SHP77 treated with DMSO at 0.1 percent for 48 hours (cell line): Measurements from ENCODE around the gene UNC5C.

Experiments
- DNase-seq: peaks from one replicate; lab custom pipeline; 2025; lab: John Stamatoyannopoulos, UW

The UNC5C gene

GRCh38 chr4:95124906-95125504, 423.8 kb downstream of the UNC5C start:
- no peak for DNase-seq

DNA sequence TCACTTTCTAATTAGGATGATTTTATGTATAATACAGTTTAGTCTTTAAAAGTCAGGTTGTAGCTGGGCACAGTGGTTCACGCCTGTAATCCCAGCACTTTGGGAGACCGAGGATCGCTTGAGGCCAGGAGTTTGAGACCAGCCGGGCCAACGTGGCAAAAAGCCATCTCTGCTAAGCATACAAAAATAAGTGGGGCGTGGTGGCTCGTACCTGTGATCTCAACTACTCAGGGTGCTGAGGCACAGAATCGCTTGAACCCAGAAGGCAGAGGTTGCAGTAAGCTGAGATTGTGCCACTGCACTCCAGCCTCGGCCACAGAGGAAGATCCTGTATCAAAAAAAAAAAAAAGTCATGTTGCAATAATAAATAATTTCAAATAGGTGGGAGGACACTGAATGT, 426.8 kb downstream of the UNC5C start:
- no peak for DNase-seq

GRCh38 chr4:95120456-95120855, 428.3 kb downstream of the UNC5C start:
- DNase-seq = no peak

- DNase-seq = no peak
These were observed 430.3 kb downstream of the UNC5C start for GRCh38 chr4:95118497-95118896.

DNA sequence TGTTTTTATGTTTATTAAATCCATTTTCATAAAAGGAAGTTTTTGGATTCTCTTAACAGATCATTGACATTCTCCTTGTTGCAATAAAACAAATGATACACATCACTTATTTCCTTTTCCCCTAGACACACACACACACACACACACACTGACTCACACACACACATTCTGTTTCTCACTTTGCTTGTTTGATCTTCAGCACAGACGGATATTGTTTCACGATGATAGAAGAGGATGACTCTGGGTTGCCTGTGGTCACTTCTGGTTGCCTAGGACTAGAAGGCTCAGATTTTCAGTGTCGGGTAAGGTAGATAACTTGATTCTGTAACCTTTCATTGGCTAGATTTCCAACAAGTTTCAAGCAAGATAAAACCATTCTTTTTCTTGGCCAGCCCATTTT, 434.3 kb downstream of the UNC5C start:
- DNase-seq = no peak
